GM18873 (cell line): ENCODE results near the gene ERBB4.
"Not testable (repeated sequence)": the region's sequence is repeated elsewhere in the genome, so short reads cannot be mapped to it uniquely, and the experiment has no call there.

Experiments used
- ATAC-seq: cut with Tn5 transposase; IDR thresholded peaks from one replicate; pipeline ENCODE4 v1.9.1; 2021; ENCODE audit warnings: mild to moderate bottlenecking, moderate library complexity, moderate number of reproducible peaks; ENCODE audit not compliant: unreplicated experiment, low FRiP score

ERBB4 gene

DNA sequence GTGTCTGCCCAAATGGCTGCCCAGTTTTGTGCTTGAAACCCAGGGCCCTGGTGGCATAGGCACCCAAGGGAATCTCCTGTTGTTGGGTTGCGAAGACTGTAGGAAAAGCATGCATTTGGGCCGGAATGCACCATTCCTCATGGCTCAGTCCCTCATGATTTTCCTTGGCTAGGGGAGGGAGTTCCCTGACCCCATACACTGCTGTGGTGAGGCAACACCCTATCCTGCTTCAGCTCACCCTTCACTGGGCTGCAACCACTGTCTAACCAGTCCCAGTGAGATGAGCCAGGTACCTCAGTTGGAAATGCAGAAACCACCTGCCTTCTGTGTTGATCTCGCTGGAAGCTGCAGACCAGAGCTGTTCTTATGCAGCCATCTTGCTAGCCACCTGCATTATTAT lies 300.4 kb downstream of the ERBB4 start:
- ATAC-seq: not testable (repeated sequence)

DNA sequence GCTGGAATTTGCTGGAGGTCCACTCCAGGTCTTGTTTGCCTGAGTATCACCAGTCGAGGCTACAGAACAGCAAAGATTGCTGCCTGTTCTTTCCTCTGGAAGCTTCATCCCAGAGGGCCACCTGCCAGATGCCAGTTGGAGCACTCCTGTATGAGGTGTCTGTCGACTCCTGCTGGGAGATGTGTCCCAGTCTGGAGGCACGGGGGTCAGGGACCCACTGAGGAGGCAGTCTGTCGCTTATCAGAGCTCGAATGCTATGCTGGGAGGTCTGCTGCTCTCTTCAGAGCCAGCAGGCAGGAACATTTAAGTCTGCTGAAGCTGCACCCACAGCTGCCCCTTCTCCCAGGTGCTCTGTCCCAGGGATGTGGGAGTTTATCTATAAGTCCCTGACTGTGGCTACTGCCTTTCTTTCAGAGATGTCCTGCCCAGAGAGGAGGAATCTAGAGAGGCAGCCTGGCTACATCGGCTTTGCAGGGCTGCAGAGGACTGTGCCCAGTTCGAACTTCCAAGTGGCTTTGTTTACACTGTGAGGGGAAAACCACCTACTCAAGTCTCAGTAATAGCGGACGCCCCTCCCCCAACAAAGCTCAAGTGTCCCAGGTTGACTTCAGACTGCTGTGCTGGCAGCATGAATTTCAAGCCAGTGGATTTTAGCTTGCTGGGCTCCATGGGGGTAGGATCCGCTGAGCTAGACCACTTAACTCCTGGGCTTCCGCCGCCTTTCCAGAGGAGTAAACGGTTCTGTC lies 301.1 kb downstream of the ERBB4 start:
- ATAC-seq: no peak

DNA sequence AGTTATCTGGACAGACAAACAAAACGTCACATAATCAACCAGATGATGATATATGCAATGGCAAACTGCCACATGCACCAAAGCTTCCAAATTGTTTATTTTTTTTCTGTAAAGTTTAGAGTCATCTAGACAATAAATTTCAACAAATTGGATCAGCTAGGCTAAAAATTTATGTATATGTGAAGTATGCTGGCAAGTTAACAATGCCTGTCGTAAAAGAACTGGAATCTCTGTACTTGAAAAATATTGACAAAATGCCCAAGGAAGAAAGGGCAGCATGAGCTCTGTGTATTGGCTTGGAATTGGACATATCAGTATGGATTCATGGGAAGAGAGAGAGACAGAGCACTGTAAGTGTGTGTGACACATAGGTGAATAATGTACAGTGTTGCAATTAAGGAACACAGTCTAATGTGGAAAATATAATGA lies 309.8 kb downstream of the ERBB4 start:
- no peak for ATAC-seq

DNA sequence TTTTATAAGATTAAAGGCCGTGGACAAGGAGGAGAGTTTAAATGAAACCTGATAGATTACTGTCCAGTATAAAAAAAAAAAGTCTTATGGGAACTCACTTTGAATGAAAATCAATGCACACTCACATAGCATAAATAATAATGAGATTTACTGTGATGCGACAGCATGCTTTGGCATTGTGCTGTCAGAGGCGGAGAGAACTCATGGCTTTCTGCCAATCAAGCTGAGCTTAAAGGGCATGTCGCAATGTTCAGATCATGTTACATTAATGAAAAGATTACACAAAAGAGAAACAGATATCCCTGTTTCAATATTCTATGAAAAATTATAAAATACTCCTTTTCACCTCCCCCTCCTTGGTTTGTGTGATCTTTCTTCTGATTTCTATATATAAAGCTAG lies 310.8 kb downstream of the ERBB4 start:
- ATAC-seq: no peak

DNA sequence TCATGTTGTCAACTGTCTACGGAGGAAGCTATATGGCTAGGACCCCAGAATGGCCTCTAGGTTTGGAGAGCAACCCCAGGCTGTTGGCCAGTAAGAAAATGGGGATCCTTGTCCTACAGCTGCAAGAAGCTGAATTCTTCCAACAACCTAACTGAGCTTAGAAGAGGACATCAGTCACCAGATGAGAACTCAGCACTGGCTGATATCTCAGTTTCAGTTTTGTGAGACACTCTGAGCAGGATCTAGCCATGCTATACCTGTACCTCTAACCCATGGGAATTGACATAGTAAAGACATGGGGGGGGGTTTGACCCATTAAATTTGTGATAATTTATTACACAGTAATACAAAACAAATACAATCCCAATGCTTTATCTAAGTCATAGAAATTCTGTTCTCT lies 312.5 kb downstream of the ERBB4 start:
- no peak for ATAC-seq

DNA sequence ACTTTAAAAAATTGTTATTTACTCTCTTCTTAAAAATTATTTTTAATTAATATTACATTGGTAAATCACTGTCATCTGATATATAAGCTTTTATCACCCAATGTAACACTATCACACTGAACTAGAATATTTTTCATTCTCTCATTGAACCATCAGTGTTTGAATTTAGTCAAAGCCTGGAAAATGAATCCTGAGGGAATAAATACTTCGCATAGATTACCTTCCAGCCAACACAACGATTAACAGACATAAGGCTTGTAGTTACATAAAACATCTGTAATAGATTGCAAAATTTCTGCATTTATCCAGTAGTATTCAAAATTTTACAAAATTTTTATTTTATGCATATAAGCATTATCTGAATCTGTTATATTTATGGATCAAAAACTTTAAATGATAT lies 314.9 kb downstream of the ERBB4 start:
- no peak for ATAC-seq

DNA sequence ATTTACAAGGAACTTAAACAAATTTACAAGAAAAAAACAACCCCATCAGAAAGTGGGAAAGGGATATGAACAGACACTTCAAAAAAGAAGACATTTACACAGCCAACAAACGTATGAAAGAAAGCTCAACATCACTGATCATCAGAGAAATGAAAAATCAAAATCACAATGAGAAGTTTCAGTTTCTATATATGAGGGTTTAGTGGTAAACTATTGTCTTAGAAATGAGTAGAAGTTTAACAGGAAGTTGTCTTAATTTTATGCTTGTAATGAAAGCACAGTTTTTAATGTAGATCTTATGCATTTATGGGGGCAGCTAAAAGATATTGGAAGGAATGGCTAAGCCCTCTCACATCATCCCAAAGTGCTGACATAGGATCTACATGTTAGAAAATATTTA lies 325.4 kb downstream of the ERBB4 start:
- peak; percentile 61 for ATAC-seq

DNA sequence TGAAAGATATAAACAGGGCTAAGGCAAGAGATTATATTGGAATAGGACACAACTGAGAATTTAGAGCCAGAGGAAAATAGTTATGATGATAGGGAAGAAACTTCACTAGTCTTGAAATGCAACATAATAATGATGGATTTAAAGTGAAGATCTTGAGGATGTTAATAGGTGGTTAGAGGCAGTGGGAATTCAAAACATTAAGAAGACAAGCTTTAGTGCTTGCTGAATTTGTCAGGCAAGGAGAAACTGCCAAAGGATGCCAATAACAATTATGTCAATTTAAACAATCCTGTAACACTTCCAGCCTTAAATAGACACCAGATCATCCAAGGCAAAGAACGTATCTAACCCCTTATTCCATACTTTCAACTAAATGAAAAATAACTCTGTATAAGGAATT lies 330.1 kb downstream of the ERBB4 start:
- ATAC-seq: no peak

DNA sequence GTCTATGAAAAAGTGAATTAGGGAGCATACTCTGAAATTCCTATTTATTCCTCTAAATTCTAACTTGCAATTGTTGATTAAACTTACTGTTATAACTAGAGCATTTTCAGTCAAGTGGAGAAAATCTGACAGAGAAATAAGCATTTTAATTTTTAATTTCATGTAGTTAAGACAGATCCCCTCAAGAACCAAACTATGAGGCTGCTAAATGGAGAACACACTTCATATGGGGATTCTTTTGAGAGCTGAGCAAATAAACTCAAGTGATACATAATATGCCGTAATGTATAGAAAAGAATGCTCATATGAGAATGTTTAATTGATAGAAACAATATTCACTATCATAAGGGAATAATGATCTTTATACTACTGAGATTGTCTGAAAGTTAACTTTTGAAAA lies 340.8 kb downstream of the ERBB4 start:
- ATAC-seq: no peak

DNA sequence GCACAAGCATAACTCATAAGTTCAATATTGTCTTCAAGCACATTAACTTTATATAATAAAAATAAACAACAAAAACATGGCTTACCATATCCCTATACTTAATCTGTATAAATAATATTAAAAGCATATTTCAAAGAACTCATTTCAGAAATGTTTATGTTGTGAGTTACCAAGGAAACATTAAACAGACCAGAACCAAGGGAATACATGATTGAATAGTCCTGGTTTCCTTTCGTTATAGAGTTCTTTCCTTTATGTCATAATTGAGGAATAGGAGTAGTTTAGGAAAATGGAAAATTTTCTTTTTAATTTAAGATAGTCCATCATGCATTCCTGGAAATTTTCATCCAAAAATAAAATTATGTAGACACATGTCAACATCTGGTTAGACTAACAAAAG lies 343.0 kb downstream of the ERBB4 start:
- no peak for ATAC-seq

DNA sequence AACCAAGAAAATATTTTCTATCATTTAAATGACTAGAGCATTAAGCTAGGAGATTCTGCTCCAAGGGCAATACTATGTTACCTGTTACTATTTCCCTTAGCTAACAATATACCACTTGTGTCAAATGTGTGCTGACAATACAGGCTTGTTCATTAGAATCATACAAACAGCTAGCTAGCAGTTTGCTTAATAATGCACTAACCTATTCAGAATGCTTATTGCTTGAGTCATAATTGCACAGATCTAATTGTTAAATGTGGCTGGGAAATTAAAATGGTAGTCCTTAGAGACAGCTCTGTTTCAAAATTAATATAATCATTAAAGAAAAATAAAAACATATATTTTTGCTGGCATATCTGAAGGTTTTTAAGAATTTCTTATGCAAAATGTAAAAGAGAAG lies 344.2 kb downstream of the ERBB4 start:
- no peak for ATAC-seq

DNA sequence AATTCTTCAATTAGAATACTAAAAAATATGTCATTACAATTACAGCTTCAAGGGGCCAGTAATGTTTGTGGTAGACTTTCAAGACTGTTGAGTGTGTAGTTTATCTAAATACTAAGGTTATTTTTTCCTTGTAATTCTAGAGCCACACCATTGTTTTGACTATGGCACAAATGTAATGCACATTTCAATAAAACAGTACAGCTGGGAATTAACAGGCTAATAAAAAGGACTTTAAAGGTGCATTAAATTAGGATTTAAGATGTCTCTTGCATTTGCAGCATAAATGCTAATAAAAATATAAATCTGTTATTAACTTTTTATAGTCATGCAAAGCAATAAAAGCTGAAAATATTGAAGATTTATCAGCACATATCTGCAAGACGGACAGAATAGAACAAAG lies 344.8 kb downstream of the ERBB4 start:
- no peak for ATAC-seq

DNA sequence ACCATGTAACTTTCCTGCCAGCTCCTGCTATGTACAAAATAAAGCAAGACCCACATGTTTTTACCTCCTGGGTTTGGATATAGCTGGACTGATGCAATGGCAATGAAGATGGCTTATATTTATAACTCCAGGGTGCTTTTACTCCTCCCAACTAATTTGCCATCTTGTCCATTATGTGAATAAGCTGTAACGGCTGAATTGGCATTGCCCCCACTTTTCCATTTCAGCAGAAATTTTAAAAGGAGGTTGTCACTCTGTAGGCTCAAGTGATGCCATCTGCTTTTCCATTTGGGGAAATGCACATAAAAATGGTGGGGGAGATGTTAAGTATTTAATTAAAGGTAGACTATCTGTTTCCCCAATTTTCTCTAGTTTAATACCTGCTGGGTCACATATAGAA lies 345.5 kb downstream of the ERBB4 start:
- no peak for ATAC-seq

DNA sequence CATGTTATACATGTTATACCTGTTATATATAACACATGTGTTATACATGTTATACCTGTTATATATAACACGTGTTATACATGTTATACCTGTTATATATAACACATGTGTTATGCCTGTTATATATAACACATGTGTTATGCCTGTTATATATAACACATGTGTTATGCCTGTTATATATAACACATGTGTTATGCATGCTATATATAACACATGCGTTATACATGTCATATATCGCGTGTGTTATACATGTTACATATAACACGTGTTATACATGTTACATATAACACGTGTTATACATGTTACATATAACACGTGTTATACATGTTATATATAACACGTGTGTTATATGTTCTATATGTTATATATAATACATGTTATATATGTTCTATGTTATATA lies 347.2 kb downstream of the ERBB4 start:
- not testable (repeated sequence) for ATAC-seq

DNA sequence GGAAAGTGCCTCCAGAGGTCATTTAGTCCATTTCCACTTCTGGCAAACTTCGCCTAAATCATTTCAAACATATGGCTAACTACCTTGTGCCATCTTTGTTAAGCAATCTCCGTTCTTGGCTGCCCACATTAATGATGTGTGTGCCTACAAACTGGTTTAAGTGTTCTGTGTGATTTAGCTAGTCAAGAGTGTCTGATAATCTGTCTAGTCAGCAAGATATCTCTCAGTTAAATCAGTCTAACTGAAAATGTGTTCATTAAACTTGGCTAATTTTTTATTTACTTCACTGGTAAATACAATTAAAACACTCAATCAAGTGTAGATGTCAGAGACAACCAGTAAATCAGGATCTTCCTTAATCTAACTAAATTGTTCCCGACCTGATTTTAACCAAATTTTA lies 352.4 kb downstream of the ERBB4 start:
- ATAC-seq: no peak

DNA sequence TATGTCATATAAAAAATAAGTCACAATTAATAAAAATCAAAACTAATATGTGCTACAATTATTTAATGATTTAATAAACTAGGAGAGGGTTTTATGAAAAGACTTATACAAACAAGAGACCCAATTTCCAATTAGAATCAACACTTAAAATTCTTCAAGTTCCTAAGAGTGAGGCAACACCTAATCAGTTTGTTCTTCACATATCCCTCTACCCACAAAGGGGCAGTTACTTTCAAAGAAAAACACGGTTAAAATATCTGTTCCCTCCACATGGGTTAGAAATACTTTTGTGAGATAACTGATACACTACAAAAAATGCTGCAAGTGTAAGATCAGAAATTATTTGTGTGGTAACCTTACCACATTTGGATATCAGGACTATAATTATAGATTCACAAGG lies 357.0 kb downstream of the ERBB4 start:
- ATAC-seq: no peak

DNA sequence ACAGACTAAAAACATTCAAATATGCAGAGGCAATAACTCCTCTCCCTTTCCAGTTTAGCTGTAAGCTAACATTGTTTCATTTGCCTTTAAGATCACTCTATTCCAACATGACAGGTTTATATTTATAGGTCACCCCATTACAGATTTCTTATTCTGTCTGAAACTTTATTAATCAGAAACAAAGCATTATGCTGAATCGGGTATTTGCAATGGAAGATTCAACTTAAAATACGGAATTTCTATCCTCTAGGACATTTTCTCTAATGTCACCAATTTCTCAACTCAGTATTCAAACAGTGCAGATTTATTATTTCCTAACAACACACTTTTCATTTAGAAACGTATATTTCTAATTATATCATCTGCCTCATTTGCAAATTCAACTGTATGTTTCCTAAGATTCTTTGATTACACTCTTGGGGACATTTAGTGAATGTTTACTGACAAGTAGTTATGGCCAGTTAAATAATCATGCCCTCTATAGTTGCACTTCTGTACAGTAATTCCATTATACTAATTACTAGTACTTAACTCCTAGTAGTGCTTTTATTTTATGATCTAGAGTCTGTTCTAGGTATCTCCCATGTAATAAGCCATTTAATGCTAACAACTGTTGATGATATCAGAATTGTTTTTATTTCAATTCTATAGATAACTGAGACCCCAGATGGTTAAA lies 358.1 kb downstream of the ERBB4 start:
- ATAC-seq: no peak

DNA sequence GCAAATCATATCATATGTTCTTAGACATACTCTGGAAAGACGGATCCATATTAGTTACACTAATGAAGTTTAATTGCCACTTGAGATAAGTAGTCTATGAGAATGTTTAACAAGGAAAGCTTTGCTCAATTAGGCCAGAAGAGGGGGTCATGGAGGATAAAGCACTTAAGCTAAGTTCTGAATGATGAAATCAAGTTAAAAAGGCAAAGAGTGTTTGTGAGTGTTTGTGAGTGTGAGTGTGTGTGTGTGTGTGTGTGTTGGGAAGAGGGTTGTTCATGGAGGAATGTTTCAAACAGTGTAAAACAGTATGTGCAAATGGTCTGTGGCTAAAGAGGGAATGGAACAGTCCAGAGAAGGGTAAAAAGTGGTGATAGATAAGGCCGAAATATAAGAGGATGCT lies 360.9 kb downstream of the ERBB4 start:
- no peak for ATAC-seq

DNA sequence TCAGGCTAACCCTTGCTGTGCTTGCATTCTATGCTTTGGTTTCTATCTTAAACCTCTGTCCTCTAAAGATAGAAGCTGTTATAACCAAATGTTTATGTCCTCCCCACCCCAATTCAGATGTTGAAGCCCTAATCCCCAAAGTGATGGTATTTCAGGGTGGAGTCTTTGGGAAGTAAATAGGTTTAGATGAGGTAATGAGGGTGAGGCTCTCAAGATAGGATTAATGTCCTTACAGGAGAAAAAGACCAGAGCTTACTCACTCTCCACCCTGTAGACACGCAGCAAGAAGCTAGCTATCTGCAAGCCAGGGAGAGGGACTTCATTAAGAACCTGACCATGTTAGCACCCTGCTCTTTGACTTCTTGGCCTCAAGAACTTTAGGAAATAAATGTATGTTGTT lies 362.5 kb downstream of the ERBB4 start:
- ATAC-seq: no peak

DNA sequence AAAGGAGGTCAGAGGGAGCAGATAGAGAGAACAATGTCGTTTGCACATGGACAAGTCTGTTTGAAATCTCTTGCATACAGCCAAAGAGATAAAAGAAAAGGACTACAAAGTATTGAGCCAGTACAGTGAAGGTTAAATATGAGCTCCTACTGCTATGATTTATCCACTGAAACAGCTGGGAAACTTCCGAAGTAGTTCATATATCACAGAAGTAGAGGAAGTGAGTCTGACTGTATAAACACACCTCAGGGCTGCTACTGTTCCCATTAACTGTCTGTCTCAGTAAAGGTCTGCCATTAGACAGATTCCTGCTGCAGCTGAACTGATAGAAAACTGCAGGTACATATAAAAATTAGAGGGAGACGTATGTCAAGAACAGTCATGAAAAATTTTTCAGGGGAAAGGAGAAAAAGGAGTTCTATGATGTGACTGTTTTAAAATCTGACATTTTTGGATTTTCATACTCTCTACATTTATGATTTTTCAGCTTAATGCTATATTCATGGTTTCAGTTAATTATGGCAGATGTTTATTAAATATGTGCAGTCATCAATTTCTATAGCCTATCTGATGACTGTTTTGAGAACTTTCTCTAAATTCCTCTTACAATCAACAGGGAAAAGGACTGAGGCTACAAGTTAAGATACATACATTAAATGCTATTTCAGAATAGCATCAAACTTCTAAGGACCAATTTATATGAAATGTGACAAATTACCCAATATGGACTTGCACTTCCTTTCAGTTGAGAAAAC lies 364.7 kb downstream of the ERBB4 start:
- no peak for ATAC-seq

DNA sequence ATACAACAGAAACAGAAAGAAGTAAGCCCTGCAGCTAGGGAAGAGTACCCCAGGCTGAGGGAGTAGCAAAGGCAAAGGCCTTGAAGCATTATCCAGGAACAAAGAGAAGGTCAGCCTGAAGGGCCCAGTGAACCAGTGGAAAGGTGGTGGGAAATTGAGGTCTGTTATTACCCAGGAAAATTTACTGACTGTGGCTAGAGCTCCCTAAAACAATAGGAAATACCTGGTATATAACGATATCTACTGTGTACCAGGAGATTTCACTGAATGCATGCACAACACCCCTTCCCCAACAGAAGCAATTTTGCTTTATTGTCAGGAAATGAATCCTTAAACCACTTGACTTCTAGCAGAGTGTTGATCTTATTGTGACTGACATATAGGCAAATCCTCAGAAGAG lies 365.3 kb downstream of the ERBB4 start:
- ATAC-seq: no peak

DNA sequence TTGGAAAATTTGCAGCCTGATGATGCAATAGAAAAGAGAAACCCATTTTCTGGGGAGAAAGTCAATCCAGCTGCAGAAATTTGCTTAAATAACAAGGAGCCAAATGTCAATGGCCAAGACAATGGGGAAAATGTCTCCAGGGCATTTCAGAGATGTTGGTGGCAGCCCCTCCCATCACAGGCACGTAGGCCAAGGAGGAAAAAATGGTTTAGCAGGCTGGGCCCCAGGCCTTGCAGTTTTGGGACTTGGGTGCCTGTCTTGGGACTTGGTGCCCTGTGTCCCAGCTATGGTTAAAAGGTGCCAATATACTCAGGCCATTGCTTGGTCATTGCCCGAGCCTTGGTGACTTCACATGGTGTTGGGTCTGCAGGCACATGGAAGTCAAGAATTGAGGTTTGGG lies 368.2 kb downstream of the ERBB4 start:
- ATAC-seq: no peak
